ENCODE measurements around the gene KRI1.
A peak's percentile ranks its signal among the peaks of the same experiment; 100 is the strongest.

The KRI1 gene

DNA sequence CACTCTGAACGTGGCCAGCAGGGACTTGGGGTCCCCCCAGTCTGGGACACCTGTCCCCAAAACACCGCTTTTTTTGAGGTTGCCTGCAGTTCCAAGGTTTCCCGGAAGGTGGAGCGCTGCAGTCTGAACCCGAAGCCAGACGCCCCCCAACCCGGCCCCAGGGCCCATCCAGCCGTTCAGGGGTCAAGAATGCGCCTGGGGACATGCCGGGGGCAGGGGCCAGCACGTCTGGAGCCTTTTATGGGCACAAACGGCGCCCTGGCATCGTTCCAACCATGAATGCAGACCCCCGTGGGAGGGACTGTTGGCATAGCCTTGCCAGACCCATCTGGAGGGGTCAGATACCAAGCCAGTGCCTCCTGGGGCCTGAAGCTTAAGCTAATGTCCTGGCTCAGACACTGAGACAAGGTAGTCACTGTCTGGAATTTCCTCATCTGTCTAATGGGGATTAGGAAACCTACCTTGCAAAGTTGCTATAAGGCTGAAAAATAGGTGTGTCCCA is 55.5 kb downstream of the KRI1 start:
- H3K4me3 ChIP-seq (ENCODE audit: low read length) = no peak overlapping the region
- TF ChIP-seq, protein P1, sequence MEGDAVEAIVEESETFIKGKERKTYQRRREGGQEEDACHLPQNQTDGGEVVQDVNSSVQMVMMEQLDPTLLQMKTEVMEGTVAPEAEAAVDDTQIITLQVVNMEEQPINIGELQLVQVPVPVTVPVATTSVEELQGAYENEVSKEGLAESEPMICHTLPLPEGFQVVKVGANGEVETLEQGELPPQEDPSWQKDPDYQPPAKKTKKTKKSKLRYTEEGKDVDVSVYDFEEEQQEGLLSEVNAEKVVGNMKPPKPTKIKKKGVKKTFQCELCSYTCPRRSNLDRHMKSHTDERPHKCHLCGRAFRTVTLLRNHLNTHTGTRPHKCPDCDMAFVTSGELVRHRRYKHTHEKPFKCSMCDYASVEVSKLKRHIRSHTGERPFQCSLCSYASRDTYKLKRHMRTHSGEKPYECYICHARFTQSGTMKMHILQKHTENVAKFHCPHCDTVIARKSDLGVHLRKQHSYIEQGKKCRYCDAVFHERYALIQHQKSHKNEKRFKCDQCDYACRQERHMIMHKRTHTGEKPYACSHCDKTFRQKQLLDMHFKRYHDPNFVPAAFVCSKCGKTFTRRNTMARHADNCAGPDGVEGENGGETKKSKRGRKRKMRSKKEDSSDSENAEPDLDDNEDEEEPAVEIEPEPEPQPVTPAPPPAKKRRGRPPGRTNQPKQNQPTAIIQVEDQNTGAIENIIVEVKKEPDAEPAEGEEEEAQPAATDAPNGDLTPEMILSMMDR (IDR thresholded peaks at IDR 0.05; ENCODE audit: insufficient read depth, low read depth, low read length, missing control alignments) = peak; percentile 49
- peak; percentile 91 for DNase-seq (ENCODE audit: low read depth)

DNA sequence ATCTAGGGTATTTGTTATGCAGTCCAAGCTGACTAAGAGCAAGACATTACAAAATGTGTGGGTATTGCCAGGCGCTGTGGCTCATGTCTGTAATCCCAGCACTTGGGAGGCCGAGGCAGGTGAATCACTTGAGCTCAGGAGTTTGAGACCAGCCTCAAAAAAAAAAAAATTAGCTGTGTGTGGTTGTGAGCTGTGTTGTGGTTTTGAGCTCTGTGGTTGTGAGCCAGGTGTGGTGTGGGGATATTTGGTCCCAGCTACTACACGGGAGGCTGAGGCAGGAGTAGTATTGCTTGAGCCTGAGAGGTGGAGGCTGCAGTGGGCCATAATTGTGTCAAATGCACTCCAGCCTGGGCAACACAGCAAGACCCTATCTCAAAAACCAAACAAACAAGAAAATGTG is 57.1 kb downstream of the KRI1 start:
- peak; percentile 81 for DNase-seq (ENCODE audit: low read depth)
- H3K4me3 ChIP-seq (ENCODE audit: low read length) = no peak overlapping the region
- TF ChIP-seq, protein P1 (IDR thresholded peaks at IDR 0.05; ENCODE audit: insufficient read depth, low read depth, low read length, missing control alignments) = no peak

DNA sequence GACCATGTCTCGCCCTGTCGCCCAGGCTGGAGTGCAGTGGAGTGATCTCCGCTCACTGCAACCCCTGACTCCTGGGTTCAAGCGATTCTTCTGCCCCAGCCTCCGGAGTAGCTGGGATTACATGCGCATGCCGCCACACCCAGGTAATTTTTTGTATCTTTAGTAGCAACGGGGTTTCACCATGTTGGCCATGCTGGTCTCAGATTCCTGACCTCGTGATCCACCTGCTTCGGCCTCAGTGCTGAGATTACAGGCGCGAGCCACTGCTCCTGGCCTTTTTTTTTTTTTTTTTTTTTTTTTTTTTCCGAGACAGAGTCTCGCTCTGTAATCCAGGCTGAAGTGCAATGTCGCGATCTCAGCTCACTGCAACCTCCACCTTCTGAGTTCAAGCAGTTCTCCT is 57.8 kb downstream of the KRI1 start:
- H3K4me3 ChIP-seq (ENCODE audit: low read length) = no peak overlapping the region

DNA sequence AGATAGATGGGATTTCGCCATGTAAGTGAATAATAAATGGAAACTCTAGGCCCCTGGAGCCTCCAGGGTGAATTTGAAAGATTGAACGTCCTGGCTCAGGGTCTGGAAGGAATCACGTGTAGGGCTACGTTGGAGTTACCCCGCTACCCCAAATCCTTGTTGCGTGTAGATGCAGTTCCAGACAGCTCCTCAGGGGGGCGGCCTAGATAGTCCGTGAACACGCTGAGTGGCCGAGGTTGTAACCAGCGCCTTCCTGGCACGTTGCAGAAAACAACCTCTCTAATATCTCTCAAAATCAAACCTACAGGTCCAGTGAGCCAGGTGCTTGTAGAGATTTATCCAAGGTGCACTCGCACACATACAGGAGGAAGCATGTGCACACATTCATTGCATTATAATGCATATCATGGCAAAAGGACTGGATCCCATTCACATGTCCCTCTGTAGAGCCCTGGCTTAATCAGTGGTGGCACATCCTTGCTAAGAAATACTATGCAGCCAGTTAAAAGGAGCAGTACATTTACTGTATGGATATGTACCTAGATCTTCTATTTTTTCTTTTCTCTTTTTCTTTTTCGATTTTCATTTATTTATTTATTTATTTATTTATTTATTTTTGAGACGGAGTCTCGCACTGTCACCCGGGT is 60.1 kb downstream of the KRI1 start:
- peak; percentile 83 for DNase-seq (ENCODE audit: low read depth)
- H3K4me3 ChIP-seq (ENCODE audit: low read length) = no peak overlapping the region
- TF ChIP-seq, protein P1 (IDR thresholded peaks at IDR 0.05; ENCODE audit: insufficient read depth, low read depth, low read length, missing control alignments) = peak; percentile 94

More for the DNA sequence above, 57.8 kb downstream of the KRI1 start:
- TF ChIP-seq, protein P1 (IDR thresholded peaks at IDR 0.05; ENCODE audit: insufficient read depth, low read depth, low read length, missing control alignments) = no peak
- DNase-seq (ENCODE audit: low read depth) = no peak

All from epithelial cell of esophagus (primary cell).